ENCODE measurements around the gene ANAPC10. TPM values are rescaled to one million over a fixed set of nuclear protein-coding genes. Genes with fewer than 3 reads are reported as not detected.

The ANAPC10 gene
- total and polyA plus RNA-seq, 10 donors: 12.0 to 42.2 (median 19.2) TPM

- H3K4me3 ChIP-seq: no peak overlapping the region
- peaks cover 0 to 64% (median 24%) of the 10 kb centered on the region in 6 donors for H3K36me3 ChIP-seq
- no peak for TF ChIP-seq CTCF (IDR thresholded peaks at IDR 0.05 in 8 of 11, conservative IDR thresholded peaks at IDR 0.05 in 3 of 11)
- TF ChIP-seq POLR2AphosphoS5 (IDR thresholded peaks at IDR 0.05): no peak
- TF ChIP-seq POLR2A (IDR thresholded peaks at IDR 0.05): no peak
- intact Hi-C loops (cut with DNase I; ENCODE audit: low total_unique reads): no loop called here
- H3K9me3 ChIP-seq: no peaks in the 10 kb centered on the region
- WGBS, 5 donors: 52 to 87% (median 72%) methylated on average over 2 of the region's 2 CpGs
- H3K27ac ChIP-seq: peak overlapping the region in 2 of 8 donors; percentile 12 to 15
- H3K27me3 ChIP-seq (replicated peaks in 1 of 7): no peaks in the 10 kb centered on the region
- peaks cover 5 to 29% (median 16%) of the 10 kb centered on the region in 6 donors for H3K4me1 ChIP-seq
- no peak for DNase-seq
Observed at GRCh38 chr4:145130788-145131399, 32.9 kb upstream of the ANAPC10 start.

GRCh38 chr4:145130130-145130529 lies 32.1 kb upstream of the ANAPC10 start:
- TF ChIP-seq CTCF (IDR thresholded peaks at IDR 0.05 in 8 of 11, conservative IDR thresholded peaks at IDR 0.05 in 3 of 11): no peak
- no peak for TF ChIP-seq POLR2A (IDR thresholded peaks at IDR 0.05)
- TF ChIP-seq POLR2AphosphoS5 (IDR thresholded peaks at IDR 0.05): no peak
- H3K4me1 ChIP-seq: peaks cover 5 to 28% (median 16%) of the 10 kb centered on the region in 6 donors
- H3K36me3 ChIP-seq: peaks cover 0 to 68% (median 31%) of the 10 kb centered on the region in 6 donors
- H3K4me3 ChIP-seq: no peak overlapping the region
- no peaks in the 10 kb centered on the region for H3K27me3 ChIP-seq (replicated peaks in 1 of 7)
- intact Hi-C loops (cut with DNase I; ENCODE audit: low total_unique reads): no loop called here
- no peak for DNase-seq
- H3K27ac ChIP-seq: peak overlapping the region in 2 of 8 donors; percentile 12 to 15
- no peaks in the 10 kb centered on the region for H3K9me3 ChIP-seq

- no peak for DNase-seq
- no peak for TF ChIP-seq POLR2A (IDR thresholded peaks at IDR 0.05)
- no peak for TF ChIP-seq CTCF (IDR thresholded peaks at IDR 0.05 in 8 of 11, conservative IDR thresholded peaks at IDR 0.05 in 3 of 11)
- WGBS, 5 donors: 96 to 100% (median 98%) methylated on average over 2 of the region's 2 CpGs
- peaks cover 0 to 99% (median 68%) of the 10 kb centered on the region in 6 donors for H3K36me3 ChIP-seq
- intact Hi-C loops (cut with DNase I; ENCODE audit: low total_unique reads): no loop called here
- H3K27ac ChIP-seq: peak overlapping the region; percentile 7 to 80 (median 49)
- H3K4me3 ChIP-seq: no peak overlapping the region
- no peaks in the 10 kb centered on the region for H3K27me3 ChIP-seq (replicated peaks in 1 of 7)
- H3K4me1 ChIP-seq: peaks cover 0 to 7% (median 0%) of the 10 kb centered on the region in 6 donors
- H3K9me3 ChIP-seq: no peaks in the 10 kb centered on the region
Observed at GRCh38 chr4:145125396-145125795, 27.4 kb upstream of the ANAPC10 start.

GRCh38 chr4:145108128-145108527 lies 10.1 kb upstream of the ANAPC10 start:
- Histone ChIP-seq H3K27ac (peak overlapping the region in 3 of 8 donors; percentile 11 to 53 (median 44)), H3K36me3 (peaks cover 0 to 91% (median 81%) of the 10 kb centered on the region in 6 donors), H3K4me3 (no peak overlapping the region), H3K27me3 (replicated peaks in 1 of 7) (no peaks in the 10 kb centered on the region), H3K4me1 (peaks cover 0 to 40% (median 25%) of the 10 kb centered on the region in 6 donors), H3K9me3 (no peaks in the 10 kb centered on the region)
- intact Hi-C loops (cut with DNase I; ENCODE audit: low total_unique reads): loop anchor here (10.0 kb wide), 1 partner anchor 47 kb away; no protein-coding TSS in a partner anchor
- no peak for TF ChIP-seq POLR2AphosphoS5 (IDR thresholded peaks at IDR 0.05)
- TF ChIP-seq POLR2A (IDR thresholded peaks at IDR 0.05): no peak
- TF ChIP-seq CTCF (IDR thresholded peaks at IDR 0.05 in 8 of 11, conservative IDR thresholded peaks at IDR 0.05 in 3 of 11): no peak
- DNase-seq: no peak
